Measurements from ENCODE around the gene CACNA1E.

GRCh38 chr1:181817091-181817490, 333.8 kb downstream of the CACNA1E start:
- TF ChIP-seq CTCF (conservative IDR thresholded peaks at IDR 0.05; ENCODE audit: low read depth, low read length) (no peak), POLR2A (IDR thresholded peaks at IDR 0.05; ENCODE audit: low read depth, low read length) (no peak), MXI1 (IDR thresholded peaks at IDR 0.05; ENCODE audit: borderline replicate concordance, low read depth, low read length) (no peak), SMC3 (IDR thresholded peaks at IDR 0.05; ENCODE audit: low read depth, low read length) (no peak), FOS (IDR thresholded peaks at IDR 0.05; ENCODE audit: low read depth, low read length) (no peak), RAD21 (IDR thresholded peaks at IDR 0.05; ENCODE audit: low read length) (no peak), ELK1 (IDR thresholded peaks at IDR 0.05; ENCODE audit: borderline replicate concordance, low read depth, low read length) (no peak), RCOR1 (IDR thresholded peaks at IDR 0.05; ENCODE audit: insufficient replicate concordance, low read length) (no peak), USF2 (IDR thresholded peaks at IDR 0.05; ENCODE audit: low read depth, low read length) (no peak), MAZ (IDR thresholded peaks at IDR 0.05; ENCODE audit: borderline replicate concordance, low read depth, low read length) (no peak), BHLHE40 (IDR thresholded peaks at IDR 0.05; ENCODE audit: low read depth, low read length) (no peak), RFX5 (IDR thresholded peaks at IDR 0.05; ENCODE audit: low read depth, low read length) (no peak)

Measured in IMR-90 (cell line).